Effector CD8-positive, alpha-beta T cell (primary cell): Measurements from ENCODE around the gene C8A.

Experiments used
- DNase-seq: peaks from one replicate; lab custom pipeline; 2025; lab: John Stamatoyannopoulos, UW

Gene C8A

GRCh38 chr1:56967355-56967754 lies 112.8 kb downstream of the C8A start:
- DNase-seq: no peak
